CD4-positive, alpha-beta T cell (primary cell): ENCODE measurements around the gene SP7. TPM values are rescaled to one million over a fixed set of nuclear protein-coding genes. Genes with fewer than 3 reads are reported as not detected.
A peak's percentile ranks its signal among the peaks of the same experiment; 100 is the strongest.

Source experiments
- ATAC-seq: fragments of 200-7000 bp; cut with Tn5 transposase; one replicate; pipeline ENCODE4 v1.10.0; 2022; ENCODE audit warnings: mild to moderate bottlenecking; ENCODE audit not compliant: poor library complexity
- CTCF ChIA-PET: fragments of 350-600 bp; sonication (Branson Sonifier 250); formaldehyde crosslinking; loops from one replicate; lab custom pipeline; 2021; ENCODE audit warnings: antibody characterized with exemption, inconsistent platforms; lab: Charles Lee
- POLR2A ChIA-PET: fragments of 350-600 bp; sonication (Branson Sonifier 250); formaldehyde crosslinking; loops from one replicate; lab custom pipeline; 2021; ENCODE audit warnings: antibody characterized with exemption, inconsistent platforms; lab: Charles Lee
- DNase-seq, 14 experiments: peaks; one replicate each; pipeline ENCODE4 v3.0.0-alpha.2; 2013 to 2020; ENCODE audit warnings: mixed read lengths in 2 of 14
- H3K27ac ChIP-seq, 2 donors: one replicate each; pipeline versions ENCODE4 v1.5.1 to v1.7.0; 2013; ENCODE audit warnings: low read length in 2 of 2, low read depth in 1 of 2, mild to moderate bottlenecking in 1 of 2
- H3K27me3 ChIP-seq, 2 experiments: 1 replicate in 1 of 2; 2 replicates in 1 of 2; pipeline versions ENCODE4 v1.6.1 to v1.7.0; 2013; ENCODE audit warnings: low read length in 2 of 2, control low read depth in 1 of 2, mild to moderate bottlenecking in 1 of 2, moderate library complexity in 1 of 2; ENCODE audit not compliant: insufficient read depth in 2 of 2, control insufficient read depth in 1 of 2
- H3K36me3 ChIP-seq: one replicate; pipeline ENCODE4 v1.6.1; 2013; ENCODE audit warnings: low read length, control low read depth; ENCODE audit not compliant: insufficient read depth
- H3K4me1 ChIP-seq: one replicate; pipeline ENCODE4 v1.6.1; 2013; ENCODE audit warnings: low read length, control low read depth; ENCODE audit not compliant: insufficient read depth
- H3K4me3 ChIP-seq: one replicate; pipeline ENCODE4 v1.5.1; 2013; ENCODE audit warnings: mild to moderate bottlenecking, low read length, moderate library complexity
- H3K9me3 ChIP-seq, 2 experiments: 1 replicate in 1 of 2; 2 replicates in 1 of 2; pipeline versions ENCODE4 v1.6.1 to v1.7.0; 2013; ENCODE audit warnings: low read length in 2 of 2, mild to moderate bottlenecking in 2 of 2, control low read depth in 1 of 2, moderate library complexity in 1 of 2; ENCODE audit not compliant: control insufficient read depth in 1 of 2, insufficient read depth in 1 of 2
- H3K27ac Mint-ChIP-seq: one replicate; pipeline ENCODE4 v1.8.0; 2020; ENCODE audit warnings: mixed read lengths
- H3K27me3 Mint-ChIP-seq: one replicate; pipeline ENCODE4 v1.8.0; 2021; ENCODE audit warnings: mixed read lengths
- H3K36me3 Mint-ChIP-seq: one replicate; pipeline ENCODE4 v1.8.0; 2021; ENCODE audit warnings: low read depth, mixed read lengths
- H3K4me1 Mint-ChIP-seq: one replicate; pipeline ENCODE4 v1.8.0; 2021; ENCODE audit warnings: low read depth, mixed read lengths
- H3K4me3 Mint-ChIP-seq: one replicate; pipeline ENCODE4 v1.8.0; 2020; ENCODE audit warnings: mild to moderate bottlenecking, mixed read lengths
- H3K9me3 Mint-ChIP-seq: one replicate; pipeline ENCODE4 v1.8.0; 2020; ENCODE audit warnings: mixed read lengths
- intact Hi-C, 2 experiments: fragments of 100-400 bp; cut with DNase I in 1 of 2; cut with micrococcal nuclease in 1 of 2; formaldehyde crosslinking; loops; one replicate each; pipeline versions ENCODE4 v1.15.1 to v1.9.0; 2023 to 2025; cut with DNase I, micrococcal nuclease
- total RNA-seq, 174 experiments: library from RNA in 2 of 174; stranded (reverse) in 2 of 174; gene quantifications; one replicate each; pipeline ENCODE4 v1.2.3 and lab custom pipeline; 2021 to 2026
- TF ChIP-seq, protein P1 (sequence below): fragments of 200-600 bp; IDR thresholded peaks from one replicate; pipeline ENCODE4 v1.8.0; 2022; ENCODE audit warnings: antibody characterized with exemption, mild to moderate bottlenecking

The SP7 gene
- total RNA-seq, 2 experiments from 2014 or later, result 0.14 TPM; not detected in 1

DNA sequence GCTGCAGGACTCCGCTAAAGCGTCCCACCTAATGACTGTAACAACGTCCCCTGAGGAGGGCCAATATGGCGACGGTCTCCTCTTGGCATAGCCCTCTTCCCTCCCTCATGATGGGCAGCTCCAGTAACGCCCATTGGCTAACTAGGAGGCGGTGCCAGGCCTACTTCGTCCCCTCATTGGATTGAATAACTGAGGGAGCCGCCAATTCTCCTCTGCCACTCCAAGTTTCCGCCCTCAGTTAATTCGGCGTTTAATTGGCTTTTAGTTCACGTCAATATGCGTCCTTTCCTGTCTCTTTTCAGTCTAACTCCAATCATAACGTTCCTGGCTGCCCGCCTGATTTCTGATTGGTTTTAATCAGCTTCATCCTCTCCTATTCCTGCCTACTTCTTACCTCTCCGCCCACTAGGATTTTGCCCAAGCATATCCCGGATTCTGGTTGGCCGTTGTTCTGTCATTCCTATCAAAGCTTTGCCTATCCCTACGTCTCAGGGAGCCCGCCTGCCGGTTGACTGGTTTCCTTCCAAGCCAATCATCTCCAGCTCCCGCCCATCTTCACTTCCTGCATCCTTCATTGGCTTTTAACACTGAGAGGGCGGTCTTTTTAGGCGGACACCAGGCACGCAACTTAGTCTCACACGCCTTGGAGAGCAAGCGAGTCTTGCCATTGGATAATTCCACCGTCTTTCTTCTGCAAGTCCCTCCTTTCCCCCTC is 43.4 kb upstream of the SP7 start:
- peaks cover 36% of the 10 kb centered on the region for H3K36me3 Mint-ChIP-seq
- no peak overlapping the region for H3K27ac Mint-ChIP-seq
- H3K9me3 Mint-ChIP-seq, result no peaks in the 10 kb centered on the region
- H3K27me3 Mint-ChIP-seq, result no peaks in the 10 kb centered on the region
- ChIA-PET POLR2A (interaction anchor here (0.6 to 3.1 kb wide), 47 partner anchors 8 to 900 kb away, joined by 3 to 65 read pairs (median 5); partner anchors contain the start of genes AAAS, ATP5MC2, CBX5 and CSAD), CTCF (interaction anchor here (0.6 to 4.3 kb wide), 8 partner anchors 17 to 367 kb away, joined by 3 to 30 read pairs (median 6); partner anchors contain the start of gene AAAS)
- Histone ChIP-seq H3K27me3 (no peaks in the 10 kb centered on the region), H3K27ac (peak overlapping the region; percentile 67 to 75), H3K9me3 (no peaks in the 10 kb centered on the region), H3K4me1 (peaks cover 52% of the 10 kb centered on the region), H3K4me3 (peak overlapping the region; percentile 63), H3K36me3 (peaks cover 31% of the 10 kb centered on the region)
- DNase-seq (peak in 12 of 14 experiments; percentile 80 to 100 (median 92)), ATAC-seq (peak; percentile 76)
- peaks cover 31% of the 10 kb centered on the region for H3K4me1 Mint-ChIP-seq
- no peak overlapping the region for H3K4me3 Mint-ChIP-seq
- TF ChIP-seq, protein P1, sequence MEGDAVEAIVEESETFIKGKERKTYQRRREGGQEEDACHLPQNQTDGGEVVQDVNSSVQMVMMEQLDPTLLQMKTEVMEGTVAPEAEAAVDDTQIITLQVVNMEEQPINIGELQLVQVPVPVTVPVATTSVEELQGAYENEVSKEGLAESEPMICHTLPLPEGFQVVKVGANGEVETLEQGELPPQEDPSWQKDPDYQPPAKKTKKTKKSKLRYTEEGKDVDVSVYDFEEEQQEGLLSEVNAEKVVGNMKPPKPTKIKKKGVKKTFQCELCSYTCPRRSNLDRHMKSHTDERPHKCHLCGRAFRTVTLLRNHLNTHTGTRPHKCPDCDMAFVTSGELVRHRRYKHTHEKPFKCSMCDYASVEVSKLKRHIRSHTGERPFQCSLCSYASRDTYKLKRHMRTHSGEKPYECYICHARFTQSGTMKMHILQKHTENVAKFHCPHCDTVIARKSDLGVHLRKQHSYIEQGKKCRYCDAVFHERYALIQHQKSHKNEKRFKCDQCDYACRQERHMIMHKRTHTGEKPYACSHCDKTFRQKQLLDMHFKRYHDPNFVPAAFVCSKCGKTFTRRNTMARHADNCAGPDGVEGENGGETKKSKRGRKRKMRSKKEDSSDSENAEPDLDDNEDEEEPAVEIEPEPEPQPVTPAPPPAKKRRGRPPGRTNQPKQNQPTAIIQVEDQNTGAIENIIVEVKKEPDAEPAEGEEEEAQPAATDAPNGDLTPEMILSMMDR, result no peak
- intact Hi-C loops, result loop anchor here (1.0 to 5.0 kb wide), 4 partner anchors 43 to 121 kb away; partner anchors contain the start of genes AAAS (in 2 of the 2), AMHR2 (in 1 of the 2) and PRR13 (in 1 of the 2)

DNA sequence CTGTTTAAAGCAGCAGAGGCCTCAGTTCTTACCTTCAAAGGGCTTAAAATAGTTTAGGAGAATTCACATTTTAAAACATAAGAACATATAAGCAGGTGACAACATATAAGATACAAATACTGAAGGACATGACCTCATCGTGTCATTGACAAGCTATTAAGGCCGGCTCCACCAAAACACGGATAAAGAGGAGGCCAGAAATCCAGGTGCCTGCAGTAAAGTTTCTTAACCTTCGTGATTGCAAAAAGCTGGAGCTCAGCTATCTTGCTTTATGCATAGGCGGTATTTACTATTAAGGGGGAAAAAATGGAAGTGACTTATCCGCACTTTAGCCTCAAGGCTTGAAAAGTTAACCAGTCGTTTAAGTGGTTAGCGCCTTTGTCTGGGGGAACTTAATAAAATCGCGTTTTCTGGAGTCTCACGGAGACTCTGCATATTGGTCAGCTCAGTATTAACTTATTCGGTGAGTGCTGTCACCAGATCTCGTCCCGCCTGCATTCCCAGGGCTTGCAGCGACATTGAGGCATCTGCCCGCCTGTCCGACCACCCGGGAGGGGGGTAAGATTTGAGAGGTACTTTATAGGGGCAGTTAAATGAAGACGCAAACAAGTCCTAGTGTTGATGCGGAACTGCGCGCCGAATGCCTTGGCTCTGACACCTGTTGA is 42.7 kb upstream of the SP7 start:
- Mint-ChIP-seq H3K27ac (no peak overlapping the region), H3K27me3 (no peaks in the 10 kb centered on the region)

DNA sequence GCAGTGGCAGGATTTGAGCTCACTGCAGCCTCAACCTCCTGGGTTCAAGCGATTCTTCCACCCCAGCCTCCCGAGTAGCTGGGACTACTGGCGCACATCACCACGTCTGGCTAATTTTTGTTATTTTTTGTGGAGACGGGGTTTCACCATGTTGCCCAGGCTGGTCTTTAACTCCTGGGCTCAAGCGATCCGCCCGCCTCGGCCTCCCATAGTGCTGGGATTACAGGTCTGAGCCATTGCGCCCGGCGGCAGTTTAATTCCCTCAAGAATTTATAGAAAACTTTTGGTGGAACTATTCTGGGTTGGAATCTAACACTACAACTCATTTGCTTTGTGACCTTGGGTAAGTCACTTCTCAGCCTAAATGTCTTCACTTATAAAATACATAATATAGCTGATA is 42.1 kb upstream of the SP7 start:
- no peaks in the 10 kb centered on the region for H3K9me3 ChIP-seq
- peaks cover 30% of the 10 kb centered on the region for H3K4me1 Mint-ChIP-seq
- no peaks in the 10 kb centered on the region for H3K27me3 ChIP-seq
- no peak overlapping the region for H3K4me3 ChIP-seq
- ATAC-seq (no peak), DNase-seq (no peak)
- peaks cover 26% of the 10 kb centered on the region for H3K36me3 Mint-ChIP-seq
- H3K9me3 Mint-ChIP-seq, result no peaks in the 10 kb centered on the region
- no peak overlapping the region for H3K27ac Mint-ChIP-seq
- ChIA-PET CTCF (interaction anchor here (2.0 to 4.3 kb wide), 3 partner anchors 25 to 44 kb away, joined by 6 to 30 read pairs (median 10); no protein-coding TSS in a partner anchor), POLR2A (interaction anchor here (1.7 to 3.1 kb wide), 10 partner anchors 10 to 123 kb away, joined by 5 to 65 read pairs (median 15); partner anchors contain the start of genes AAAS, MAP3K12, PFDN5 and PRR13)
- peak overlapping the region; percentile 63 to 67 for H3K27ac ChIP-seq
- no peaks in the 10 kb centered on the region for H3K27me3 Mint-ChIP-seq
- intact Hi-C loops, result no loop called here
- peaks cover 39% of the 10 kb centered on the region for H3K4me1 ChIP-seq
- TF ChIP-seq, protein P1, result no peak
- no peak overlapping the region for H3K4me3 Mint-ChIP-seq
- peaks cover 21% of the 10 kb centered on the region for H3K36me3 ChIP-seq

More for the DNA sequence above, 42.7 kb upstream of the SP7 start:
- no peak overlapping the region for H3K4me3 Mint-ChIP-seq
- CTCF ChIA-PET, result interaction anchor here (0.6 to 4.3 kb wide), 7 partner anchors 26 to 367 kb away, joined by 3 to 30 read pairs (median 6); partner anchors contain the start of gene AAAS
- DNase-seq (peak in 1 of 14 experiments; percentile 30), ATAC-seq (no peak)
- peaks cover 33% of the 10 kb centered on the region for H3K4me1 Mint-ChIP-seq
- H3K36me3 Mint-ChIP-seq, result peaks cover 32% of the 10 kb centered on the region
- intact Hi-C loops, result loop anchor here in 1 of 2 experiments (1.0 kb wide), 2 partner anchors 58 to 121 kb away; partner anchors contain the start of gene AAAS
- no peaks in the 10 kb centered on the region for H3K27me3 ChIP-seq
- POLR2A ChIA-PET, result interaction anchor here (0.8 to 3.1 kb wide), 37 partner anchors 9 to 901 kb away, joined by 3 to 65 read pairs (median 6); partner anchors contain the start of genes AAAS, ATP5MC2, CBX5 and CSAD
- H3K9me3 Mint-ChIP-seq, result no peaks in the 10 kb centered on the region
- H3K4me3 ChIP-seq, result peak overlapping the region; percentile 63
- H3K4me1 ChIP-seq, result peaks cover 45% of the 10 kb centered on the region
- TF ChIP-seq, protein P1, result no peak
- H3K36me3 ChIP-seq, result peaks cover 26% of the 10 kb centered on the region
- H3K9me3 ChIP-seq, result no peaks in the 10 kb centered on the region
- peak overlapping the region; percentile 63 to 67 for H3K27ac ChIP-seq
